ENCODE data around the gene MYBPC1. TPM values are rescaled to one million over a fixed set of nuclear protein-coding genes. Genes with fewer than 3 reads are reported as not detected.

MYBPC1 gene
- total RNA-seq, 1 experiment from 2014 or later = not detected

- Mint-ChIP-seq H3K4me1 (peaks cover 22 to 30% of the 10 kb centered on the region in 2 experiments), H3K27me3 (ENCODE audit: low read depth) (peaks cover 25% of the 10 kb centered on the region), H3K36me3 (ENCODE audit: insufficient read depth in 1 of 3, low read depth in 3 of 3) (peaks cover 0 to 2% (median 0%) of the 10 kb centered on the region in 3 experiments; a peak in 2 of 7 replicates), H3K27ac (no peak overlapping the region), H3K9me3 (no peaks in the 10 kb centered on the region), H3K4me3 (peak overlapping the region; percentile 82 to 95)
- Histone ChIP-seq H3K4me1 (ENCODE audit: insufficient read depth, low read length) (peaks cover 3% of the 10 kb centered on the region; the same call in 1 of the 2 replicates), H3K27ac (ENCODE audit: insufficient read length, low read depth, low read length) (no peak overlapping the region), H3K9me3 (ENCODE audit: control insufficient read depth, low read depth, low read length) (no peaks in the 10 kb centered on the region), H4K8ac (replicated peaks; ENCODE audit: insufficient read length, low read depth, low read length) (no peak overlapping the region), H4K91ac (ENCODE audit: insufficient read length, low read depth, low read length) (no peak overlapping the region), H3K23ac (ENCODE audit: insufficient read length, low read depth, low read length) (no peak overlapping the region), H3K79me2 (ENCODE audit: insufficient read depth, low read length) (no peaks in the 10 kb centered on the region), H3K79me1 (ENCODE audit: insufficient read depth, low read depth, low read length, poor library complexity, severe bottlenecking) (no peaks in the 10 kb centered on the region), H3K56ac (ENCODE audit: insufficient read length, low read depth, low read length) (no peak overlapping the region), H2AK5ac (ENCODE audit: insufficient read length, low read length) (no peak overlapping the region), H3K18ac (ENCODE audit: insufficient read length, low read depth, low read length) (no peak overlapping the region), H2BK5ac (ENCODE audit: insufficient read length, low read length) (no peak overlapping the region), H3K14ac (ENCODE audit: insufficient read depth, low read length) (peak overlapping the region; percentile 51), H3T11ph (ENCODE audit: low read length) (no peak overlapping the region), H2BK15ac (ENCODE audit: low read depth, low read length) (no peak overlapping the region), H3K4ac (ENCODE audit: low read depth, low read length) (no peak overlapping the region), H3K4me2 (ENCODE audit: insufficient read depth, insufficient read length, low read length) (peak overlapping the region; percentile 46), H2BK120ac (ENCODE audit: low read depth, low read length, poor library complexity, severe bottlenecking) (no peak overlapping the region), H2BK20ac (ENCODE audit: low read depth, low read length, poor library complexity, severe bottlenecking) (no peak overlapping the region), H3K27me3 (ENCODE audit: insufficient read depth, low read length) (peaks cover 8% of the 10 kb centered on the region; the same call in 1 of the 2 replicates), H3K9ac (ENCODE audit: extremely low read depth, insufficient read length, low read length) (peak overlapping the region; percentile 54), H4K5ac (ENCODE audit: insufficient read length, low read depth, low read length) (no peak overlapping the region), H2AFZ (ENCODE audit: low read length) (no peak overlapping the region), H4K20me1 (ENCODE audit: control insufficient read depth, insufficient read depth, insufficient read length) (no peaks in the 10 kb centered on the region), H2BK12ac (ENCODE audit: insufficient read length, low read depth, low read length) (no peak overlapping the region), H3K23me2 (ENCODE audit: insufficient read length, low read depth, low read length, poor library complexity, severe bottlenecking) (peaks cover 13% of the 10 kb centered on the region)
- peak; percentile 40 for DNase-seq
- no peak for TF ChIP-seq CTCF (conservative IDR thresholded peaks at IDR 0.05)
- no CpG with 5 or more reads among the region's 67 CpGs for WGBS (ENCODE audit: extremely low coverage, insufficient read length, low lambda C conversion rate)
These were observed 103.4 kb downstream of the MYBPC1 start for GRCh38 chr12:101697930-101698799.
